Upper lobe of right lung (tissue), 1 donor: ENCODE results near the gene IGFL4. TPM values are rescaled to one million over a fixed set of nuclear protein-coding genes. Genes with fewer than 3 reads are reported as not detected.

Experiments
- ATAC-seq: fragments of 200-7000 bp; cut with Tn5 transposase; one replicate; pipeline ENCODE4 v1.9.1; 2020; ENCODE audit warnings: mild to moderate bottlenecking, moderate library complexity
- DNase-seq: peaks from one replicate; pipeline ENCODE4 v3.0.0-alpha.2; 2020
- H3K27ac ChIP-seq: fragments of 200-600 bp; one replicate; pipeline ENCODE4 v1.8.0; 2022
- H3K27me3 ChIP-seq: fragments of 200-600 bp; one replicate; pipeline ENCODE4 v1.8.0; 2022; ENCODE audit warnings: mild to moderate bottlenecking
- H3K36me3 ChIP-seq: fragments of 200-600 bp; one replicate; pipeline ENCODE4 v1.8.0; 2022
- H3K4me1 ChIP-seq: fragments of 200-600 bp; one replicate; pipeline ENCODE4 v1.8.0; 2022
- H3K4me3 ChIP-seq: fragments of 200-600 bp; one replicate; pipeline ENCODE4 v1.8.0; 2022; ENCODE audit warnings: mild to moderate bottlenecking
- H3K9me3 ChIP-seq: fragments of 200-600 bp; one replicate; pipeline ENCODE4 v1.8.0; 2022
- CTCF ChIP-seq: fragments of 200-600 bp; IDR thresholded peaks from one replicate; pipeline ENCODE4 v1.8.0; 2022; ENCODE audit warnings: antibody characterized with exemption
- intact Hi-C: fragments of 100-400 bp; cut with DNase I; formaldehyde crosslinking; loops from one replicate; pipeline ENCODE4 v1.11.0; 2022
- total RNA-seq: library from RNA; stranded (reverse); fragmentation: NEBNext Ultra II Directional; extraction: Animal tissue kit (Norgen Biotek cat#: 25700); gene quantifications from one replicate; pipeline ENCODE4 v1.2.1, GENCODE V29; 2021
- donor health status: DM: no; HTN: yes; CAD: no; lungs with severe emphysema.

Gene IGFL4
- total RNA-seq, 1 donor from 2014 or later, result not detected

- H3K4me3 ChIP-seq, result no peak overlapping the region
- TF ChIP-seq CTCF, result no peak
- H3K9me3 ChIP-seq, result no peaks in the 10 kb centered on the region
- no peaks in the 10 kb centered on the region for H3K36me3 ChIP-seq
- peaks cover 54% of the 10 kb centered on the region for H3K27me3 ChIP-seq
- no peak overlapping the region for H3K27ac ChIP-seq
- no peaks in the 10 kb centered on the region for H3K4me1 ChIP-seq
- ATAC-seq, result peak; percentile 57
- no peak for DNase-seq
- intact Hi-C loops, result no loop called here
These were observed 27.8 kb upstream of the IGFL4 start for GRCh38 chr19:46068345-46069258.

GRCh38 chr19:46067691-46068090 is 26.9 kb upstream of the IGFL4 start:
- H3K4me1 ChIP-seq, result no peaks in the 10 kb centered on the region
- ATAC-seq (no peak), DNase-seq (no peak)
- no peak overlapping the region for H3K4me3 ChIP-seq
- H3K27ac ChIP-seq, result no peak overlapping the region
- no peaks in the 10 kb centered on the region for H3K9me3 ChIP-seq
- no peak for TF ChIP-seq CTCF
- H3K27me3 ChIP-seq, result peaks cover 52% of the 10 kb centered on the region
- intact Hi-C loops, result no loop called here
- no peaks in the 10 kb centered on the region for H3K36me3 ChIP-seq

GRCh38 chr19:46066471-46066870 is 25.7 kb upstream of the IGFL4 start:
- intact Hi-C loops, result no loop called here
- Histone ChIP-seq H3K27ac (no peak overlapping the region), H3K4me3 (no peak overlapping the region), H3K27me3 (peaks cover 49% of the 10 kb centered on the region), H3K9me3 (no peaks in the 10 kb centered on the region), H3K36me3 (no peaks in the 10 kb centered on the region), H3K4me1 (no peaks in the 10 kb centered on the region)
- ATAC-seq (no peak), DNase-seq (no peak)
- no peak for TF ChIP-seq CTCF

- Histone ChIP-seq H3K4me1 (no peaks in the 10 kb centered on the region), H3K36me3 (no peaks in the 10 kb centered on the region), H3K27ac (no peak overlapping the region), H3K27me3 (peaks cover 45% of the 10 kb centered on the region), H3K9me3 (no peaks in the 10 kb centered on the region), H3K4me3 (no peak overlapping the region)
- no peak for TF ChIP-seq CTCF
- intact Hi-C loops, result no loop called here
- DNase-seq (no peak), ATAC-seq (no peak)
These were observed 24.8 kb upstream of the IGFL4 start for GRCh38 chr19:46065486-46066071.

GRCh38 chr19:46063201-46063600 is 22.4 kb upstream of the IGFL4 start:
- H3K36me3 ChIP-seq, result no peaks in the 10 kb centered on the region
- H3K27me3 ChIP-seq, result peaks cover 27% of the 10 kb centered on the region

More at GRCh38 chr19:46063201-46063600, 22.4 kb upstream of the IGFL4 start:
- DNase-seq (no peak), ATAC-seq (no peak)
- intact Hi-C loops, result no loop called here
- H3K4me3 ChIP-seq, result no peak overlapping the region
- no peak for TF ChIP-seq CTCF
- no peaks in the 10 kb centered on the region for H3K4me1 ChIP-seq
- no peak overlapping the region for H3K27ac ChIP-seq
- H3K9me3 ChIP-seq, result no peaks in the 10 kb centered on the region
